NCI-H2107 treated with DMSO at 0.1 percent for 48 hours (cell line): ENCODE results near the gene MMP10.

Experiments
- DNase-seq: peaks from one replicate; lab custom pipeline; 2025; ENCODE audit not compliant: unreplicated experiment; lab: John Stamatoyannopoulos, UW

Gene MMP10

GRCh38 chr11:102780491-102780918, at the start of gene MMP10:
Gene MMP10, minus strand, starts transcription at chr11:102780628. Its CDS starts 37 bp downstream, at chr11:102780591.
- no peak for DNase-seq

GRCh38 chr11:102829316-102830000, 49.0 kb upstream of the MMP10 start:
- no peak for DNase-seq

GRCh38 chr11:102824556-102824955, 44.1 kb upstream of the MMP10 start:
- no peak for DNase-seq

- DNase-seq = no peak
Observed at GRCh38 chr11:102819491-102819890, 39.1 kb upstream of the MMP10 start.

- no peak for DNase-seq
Observed at GRCh38 chr11:102813484-102813883, 33.1 kb upstream of the MMP10 start.

GRCh38 chr11:102812188-102812587, 31.8 kb upstream of the MMP10 start:
- no peak for DNase-seq

GRCh38 chr11:102810950-102811660, 30.7 kb upstream of the MMP10 start:
- DNase-seq = no peak

- DNase-seq = no peak
Observed at GRCh38 chr11:102809971-102810370, 29.5 kb upstream of the MMP10 start.

- DNase-seq = no peak
Observed at GRCh38 chr11:102807921-102808320, 27.5 kb upstream of the MMP10 start.

GRCh38 chr11:102806296-102806695, 25.9 kb upstream of the MMP10 start:
- DNase-seq = no peak

- DNase-seq = no peak
Observed at GRCh38 chr11:102802341-102802740, 21.9 kb upstream of the MMP10 start.

- DNase-seq = no peak
Observed at GRCh38 chr11:102800767-102801166, 20.3 kb upstream of the MMP10 start.

GRCh38 chr11:102799681-102800340, 19.4 kb upstream of the MMP10 start:
- no peak for DNase-seq

GRCh38 chr11:102798012-102798746, 17.8 kb upstream of the MMP10 start, which contains the start of gene MMP1:
Gene MMP1, minus strand, starts transcription at chr11:102798160. Its CDS starts 68 bp downstream, at chr11:102798092.
- DNase-seq = no peak

- no peak for DNase-seq
Observed at GRCh38 chr11:102794382-102794781, 14.0 kb upstream of the MMP10 start.

GRCh38 chr11:102793677-102794290, 13.4 kb upstream of the MMP10 start:
- no peak for DNase-seq

- no peak for DNase-seq
Observed at GRCh38 chr11:102792604-102793003, 12.2 kb upstream of the MMP10 start.

GRCh38 chr11:102791271-102792036, 11.0 kb upstream of the MMP10 start:
- DNase-seq = no peak

- no peak for DNase-seq
Observed at GRCh38 chr11:102788334-102788995, 8.0 kb upstream of the MMP10 start.
